Renal cortical epithelial cell (primary cell): ENCODE data around the gene LRMDA. TPM values are rescaled to one million over a fixed set of nuclear protein-coding genes. Genes with fewer than 3 reads are reported as not detected.

Experiments
- DNase-seq: peaks from one replicate; pipeline ENCODE4 v3.0.0-alpha.2; 2011; ENCODE audit warnings: low read depth
- total RNA-seq: library from RNA; depleted of rRNA; stranded (reverse); fragments of >200 nt; gene quantifications from 2 replicates; pipeline ENCODE4 v1.2.3, GENCODE V29; 2014

Gene LRMDA
- total RNA-seq, 1 donor from 2014 or later = 11.7 TPM

GRCh38 chr10:75818552-75818951 is 387.1 kb downstream of the LRMDA start:
- DNase-seq = no peak

- DNase-seq = peak; percentile 13
Observed at GRCh38 chr10:75825235-75825634, 393.8 kb downstream of the LRMDA start.

- no peak for DNase-seq
Observed at GRCh38 chr10:75825661-75826060, 394.2 kb downstream of the LRMDA start.

- DNase-seq = no peak
Observed at GRCh38 chr10:75826846-75827245, 395.4 kb downstream of the LRMDA start.

GRCh38 chr10:75827587-75828021 is 396.2 kb downstream of the LRMDA start:
- no peak for DNase-seq

GRCh38 chr10:75828413-75828812 is 397.0 kb downstream of the LRMDA start:
- DNase-seq = no peak

- no peak for DNase-seq
Observed at GRCh38 chr10:75836064-75836463, 404.6 kb downstream of the LRMDA start.

- peak; percentile 25 for DNase-seq
Observed at GRCh38 chr10:75838486-75838885, 407.1 kb downstream of the LRMDA start.

- no peak for DNase-seq
Observed at GRCh38 chr10:75839020-75839419, 407.6 kb downstream of the LRMDA start.

GRCh38 chr10:75841266-75841665 is 409.8 kb downstream of the LRMDA start:
- DNase-seq = no peak

GRCh38 chr10:75845176-75845947 is 413.9 kb downstream of the LRMDA start:
- no peak for DNase-seq

- no peak for DNase-seq
Observed at GRCh38 chr10:75847477-75847876, 416.1 kb downstream of the LRMDA start.

- no peak for DNase-seq
Observed at GRCh38 chr10:75851580-75852345, 420.3 kb downstream of the LRMDA start.

- no peak for DNase-seq
Observed at GRCh38 chr10:75852851-75853484, 421.5 kb downstream of the LRMDA start.

GRCh38 chr10:75857269-75857846 is 425.9 kb downstream of the LRMDA start:
- no peak for DNase-seq

GRCh38 chr10:75857896-75858295 is 426.5 kb downstream of the LRMDA start:
- DNase-seq = no peak

- no peak for DNase-seq
Observed at GRCh38 chr10:75858339-75858738, 426.9 kb downstream of the LRMDA start.

- DNase-seq = no peak
Observed at GRCh38 chr10:75859141-75859540, 427.7 kb downstream of the LRMDA start.

GRCh38 chr10:75860009-75860408 is 428.6 kb downstream of the LRMDA start:
- no peak for DNase-seq

- DNase-seq = no peak
Observed at GRCh38 chr10:75861582-75861981, 430.2 kb downstream of the LRMDA start.

GRCh38 chr10:75862935-75863334 is 431.5 kb downstream of the LRMDA start:
- DNase-seq = no peak

GRCh38 chr10:75864717-75865116 is 433.3 kb downstream of the LRMDA start:
- no peak for DNase-seq
